ENCODE results near the gene TMEM94.
"Not testable (repeated sequence)": the region's sequence is repeated elsewhere in the genome, so short reads cannot be mapped to it uniquely, and the experiment has no call there.

Gene TMEM94

GRCh38 chr17:75447951-75448856 lies 8.2 kb upstream of the TMEM94 start:
- no peak for DNase-seq

GRCh38 chr17:75450270-75450669 lies 6.2 kb upstream of the TMEM94 start:
- no peak for DNase-seq

GRCh38 chr17:75454193-75454592 lies 2.2 kb upstream of the TMEM94 start:
- DNase-seq, result no peak

- DNase-seq, result not testable (repeated sequence)
These were observed 1.8 kb upstream of the TMEM94 start for GRCh38 chr17:75454672-75455071.

GRCh38 chr17:75456039-75456416 lies 407 bp upstream of the TMEM94 start:
- no peak for DNase-seq

GRCh38 chr17:75457047-75457654 lies 716 bp downstream of the TMEM94 start:
- DNase-seq, result peak; percentile 63

GRCh38 chr17:75459246-75459589 lies 2.8 kb downstream of the TMEM94 start:
- no peak for DNase-seq

GRCh38 chr17:75459590-75460267 lies 3.3 kb downstream of the TMEM94 start:
- no peak for DNase-seq

GRCh38 chr17:75460295-75460694 lies 3.9 kb downstream of the TMEM94 start:
- DNase-seq, result no peak

GRCh38 chr17:75463603-75464002 lies 7.2 kb downstream of the TMEM94 start:
- DNase-seq, result no peak

- no peak for DNase-seq
These were observed 8.6 kb downstream of the TMEM94 start for GRCh38 chr17:75465039-75465438.

GRCh38 chr17:75468291-75468754 lies 11.9 kb downstream of the TMEM94 start:
- DNase-seq, result no peak

- no peak for DNase-seq
These were observed 12.4 kb downstream of the TMEM94 start for GRCh38 chr17:75468779-75469373.

- no peak for DNase-seq
These were observed 14.8 kb downstream of the TMEM94 start for GRCh38 chr17:75471207-75471606.

GRCh38 chr17:75472119-75472518 lies 15.7 kb downstream of the TMEM94 start:
- peak; percentile 55 for DNase-seq

GRCh38 chr17:75473246-75473645 lies 16.8 kb downstream of the TMEM94 start:
- DNase-seq, result no peak

- no peak for DNase-seq
These were observed 18.3 kb downstream of the TMEM94 start for GRCh38 chr17:75474736-75475135.

GRCh38 chr17:75475144-75475835 lies 18.9 kb downstream of the TMEM94 start:
- no peak for DNase-seq

- no peak for DNase-seq
These were observed 19.4 kb downstream of the TMEM94 start for GRCh38 chr17:75475851-75476250.

- DNase-seq, result no peak
These were observed 19.8 kb downstream of the TMEM94 start for GRCh38 chr17:75476271-75476671.

GRCh38 chr17:75476752-75477489 lies 20.5 kb downstream of the TMEM94 start:
- no peak for DNase-seq

GRCh38 chr17:75477490-75477862 lies 21.0 kb downstream of the TMEM94 start:
- not testable (repeated sequence) for DNase-seq
